ENCODE measurements around the gene MGAT5B. TPM values are rescaled to one million over a fixed set of nuclear protein-coding genes. Genes with fewer than 3 reads are reported as not detected.

MGAT5B gene
- total RNA-seq, 1 experiment from 2014 or later, result 4.9 TPM

GRCh38 chr17:76953066-76953465 is 84.9 kb downstream of the MGAT5B start:
- BruUV-seq (replicated peaks), result no TSS peak
- ATAC-seq, result no peak
- CTCF ChIA-PET, result no interaction called here

GRCh38 chr17:76953946-76954345 is 85.7 kb downstream of the MGAT5B start:
- Histone ChIP-seq H3K9me2 (replicated peaks; ENCODE audit: low read length) (no peaks in the 10 kb centered on the region), H3K27ac (ENCODE audit: low read length) (no peak overlapping the region), H3K27me3 (ENCODE audit: low read length) (no peaks in the 10 kb centered on the region), H4K20me1 (ENCODE audit: low read length) (no peaks in the 10 kb centered on the region), H3K79me2 (ENCODE audit: low read length) (no peaks in the 10 kb centered on the region), H3F3A (ENCODE audit: low read length, unreplicated experiment) (no peaks in the 10 kb centered on the region), H3K9ac (ENCODE audit: low read length) (no peak overlapping the region), H3K36me3 (ENCODE audit: low read depth, low read length) (no peaks in the 10 kb centered on the region), H2AFZ (ENCODE audit: low read length) (no peak overlapping the region), H3K4me1 (ENCODE audit: insufficient read depth, low read length) (no peaks in the 10 kb centered on the region), H3K4me2 (ENCODE audit: low read length) (no peak overlapping the region), H3K4me3 (ENCODE audit: low read length) (no peak overlapping the region), H3K9me3 (ENCODE audit: low read length) (no peaks in the 10 kb centered on the region)
- intact Hi-C loops (cut with micrococcal nuclease), result no loop called here
- DNase-seq (peak; percentile 28), ATAC-seq (0 out of 2 replicates have a peak, but pooled peaks have one; percentile 21)
- ChIA-PET CTCF (interaction anchor here (0.6 to 0.8 kb wide), 2 partner anchors 102 to 138 kb away, joined by 3 to 4 read pairs; no protein-coding TSS in a partner anchor), POLR2A (ENCODE audit: unreplicated experiment) (no interaction called here)
- TF ChIP-seq EZH2 (IDR thresholded peaks at IDR 0.05; ENCODE audit: low read length, unreplicated experiment), result no peak
- no peak for TF ChIP-seq CTCF (conservative IDR thresholded peaks at IDR 0.05; ENCODE audit: low read depth, low read length)
- no peak for TF ChIP-seq EZH2phosphoT487 (IDR thresholded peaks at IDR 0.05; ENCODE audit: borderline replicate concordance, low read length)
- no TSS peak for BruUV-seq (replicated peaks)

More at GRCh38 chr17:76953066-76953465, 84.9 kb downstream of the MGAT5B start:
- Histone ChIP-seq H3K4me1 (ENCODE audit: insufficient read depth, low read length) (no peaks in the 10 kb centered on the region), H3K79me2 (ENCODE audit: low read length) (no peaks in the 10 kb centered on the region), H2AFZ (ENCODE audit: low read length) (no peak overlapping the region), H3K27ac (ENCODE audit: low read length) (no peak overlapping the region), H3K9ac (ENCODE audit: low read length) (no peak overlapping the region), H3F3A (ENCODE audit: low read length, unreplicated experiment) (no peaks in the 10 kb centered on the region), H3K27me3 (ENCODE audit: low read length) (no peaks in the 10 kb centered on the region), H3K9me2 (replicated peaks; ENCODE audit: low read length) (no peaks in the 10 kb centered on the region), H3K4me3 (ENCODE audit: low read length) (no peak overlapping the region), H3K36me3 (ENCODE audit: low read depth, low read length) (no peaks in the 10 kb centered on the region), H3K4me2 (ENCODE audit: low read length) (no peak overlapping the region), H3K9me3 (ENCODE audit: low read length) (no peaks in the 10 kb centered on the region), H4K20me1 (ENCODE audit: low read length) (no peaks in the 10 kb centered on the region)
- POLR2A ChIA-PET (ENCODE audit: unreplicated experiment), result no interaction called here
- intact Hi-C loops (cut with micrococcal nuclease), result no loop called here
- no peak for DNase-seq
- TF ChIP-seq EZH2phosphoT487 (IDR thresholded peaks at IDR 0.05; ENCODE audit: borderline replicate concordance, low read length) (no peak), EZH2 (IDR thresholded peaks at IDR 0.05; ENCODE audit: low read length, unreplicated experiment) (no peak), CTCF (conservative IDR thresholded peaks at IDR 0.05; ENCODE audit: low read depth, low read length) (no peak)

GRCh38 chr17:76955191-76955590 is 87.0 kb downstream of the MGAT5B start:
- Histone ChIP-seq H3K9me2 (replicated peaks; ENCODE audit: low read length) (no peaks in the 10 kb centered on the region), H3K27me3 (ENCODE audit: low read length) (no peaks in the 10 kb centered on the region), H2AFZ (ENCODE audit: low read length) (no peak overlapping the region), H3K4me1 (ENCODE audit: insufficient read depth, low read length) (no peaks in the 10 kb centered on the region), H3K9ac (ENCODE audit: low read length) (no peak overlapping the region), H3K9me3 (ENCODE audit: low read length) (no peaks in the 10 kb centered on the region), H4K20me1 (ENCODE audit: low read length) (no peaks in the 10 kb centered on the region), H3F3A (ENCODE audit: low read length, unreplicated experiment) (no peaks in the 10 kb centered on the region), H3K4me3 (ENCODE audit: low read length) (no peak overlapping the region), H3K79me2 (ENCODE audit: low read length) (no peaks in the 10 kb centered on the region), H3K4me2 (ENCODE audit: low read length) (no peak overlapping the region), H3K27ac (ENCODE audit: low read length) (no peak overlapping the region), H3K36me3 (ENCODE audit: low read depth, low read length) (no peaks in the 10 kb centered on the region)
- intact Hi-C loops (cut with micrococcal nuclease), result no loop called here
- POLR2A ChIA-PET (ENCODE audit: unreplicated experiment), result no interaction called here
- DNase-seq, result no peak
- no peak for TF ChIP-seq CTCF (conservative IDR thresholded peaks at IDR 0.05; ENCODE audit: low read depth, low read length)
- TF ChIP-seq EZH2 (IDR thresholded peaks at IDR 0.05; ENCODE audit: low read length, unreplicated experiment), result no peak
- TF ChIP-seq EZH2phosphoT487 (IDR thresholded peaks at IDR 0.05; ENCODE audit: borderline replicate concordance, low read length), result no peak
- CTCF ChIA-PET, result no interaction called here
- ATAC-seq, result no peak
- no TSS peak for BruUV-seq (replicated peaks)
